ENCODE data around the gene SMAD6. TPM values are rescaled to one million over a fixed set of nuclear protein-coding genes. Genes with fewer than 3 reads are reported as not detected.

SMAD6 gene
- polyA plus RNA-seq, 1 donor from 2014 or later, result 0.16 TPM

DNA sequence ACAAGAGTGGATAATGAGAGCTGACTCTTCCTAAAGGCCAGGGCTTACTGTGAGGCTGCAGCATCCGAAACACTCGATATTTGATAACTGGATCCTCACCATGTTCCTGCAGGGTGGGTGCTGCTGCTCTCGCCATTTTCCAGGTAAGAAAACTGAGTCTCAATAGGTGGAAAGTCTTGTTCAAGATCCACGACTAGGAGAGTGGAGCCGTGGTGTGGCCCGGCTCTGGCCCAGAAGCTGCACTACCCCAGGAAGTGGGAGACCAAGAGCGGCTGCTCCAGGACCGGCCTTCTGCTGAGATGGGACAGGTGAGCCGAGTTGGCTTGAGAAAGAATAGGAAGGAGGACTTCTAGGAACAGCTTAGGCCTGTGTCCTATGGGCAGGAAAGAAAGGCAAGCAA is 121.6 kb downstream of the SMAD6 start:
- Histone ChIP-seq H3K9ac (ENCODE audit: low read length) (no peak overlapping the region), H3K4me3 (ENCODE audit: low read length) (no peak overlapping the region), H3F3A (ENCODE audit: insufficient read depth, low read length, poor library complexity, severe bottlenecking) (no peaks in the 10 kb centered on the region), H2AFZ (ENCODE audit: low read depth, low read length) (no peak overlapping the region), H3K27ac (ENCODE audit: low read length) (no peak overlapping the region), H3K79me2 (replicated peaks; ENCODE audit: insufficient read depth, low read length) (no peaks in the 10 kb centered on the region), H3K9me3 (ENCODE audit: low read length) (no peaks in the 10 kb centered on the region), H3K36me3 (ENCODE audit: insufficient read depth, low read length) (no peaks in the 10 kb centered on the region), H3K9me2 (ENCODE audit: insufficient read depth, low read length) (no peaks in the 10 kb centered on the region), H4K20me1 (ENCODE audit: insufficient read depth) (no peaks in the 10 kb centered on the region), H3K4me2 (ENCODE audit: low read length) (no peak overlapping the region), H3K27me3 (ENCODE audit: insufficient read depth, low read depth, low read length) (no peaks in the 10 kb centered on the region)
- TF ChIP-seq POLR2AphosphoS5 (IDR thresholded peaks at IDR 0.05) (no peak), TAF1 (IDR thresholded peaks at IDR 0.05; ENCODE audit: low read depth) (no peak), SMC3 (conservative IDR thresholded peaks at IDR 0.05; ENCODE audit: poor library complexity) (no peak), RAD21 (conservative IDR thresholded peaks at IDR 0.05) (no peak), EP300 (conservative IDR thresholded peaks at IDR 0.05; ENCODE audit: poor library complexity, severe bottlenecking) (no peak), EZH2 (IDR thresholded peaks at IDR 0.05; ENCODE audit: borderline replicate concordance, insufficient read depth, low read length, poor library complexity, severe bottlenecking) (no peak), MXI1 (conservative IDR thresholded peaks at IDR 0.05; ENCODE audit: poor library complexity, severe bottlenecking) (no peak)
- TF ChIP-seq, protein P1, sequence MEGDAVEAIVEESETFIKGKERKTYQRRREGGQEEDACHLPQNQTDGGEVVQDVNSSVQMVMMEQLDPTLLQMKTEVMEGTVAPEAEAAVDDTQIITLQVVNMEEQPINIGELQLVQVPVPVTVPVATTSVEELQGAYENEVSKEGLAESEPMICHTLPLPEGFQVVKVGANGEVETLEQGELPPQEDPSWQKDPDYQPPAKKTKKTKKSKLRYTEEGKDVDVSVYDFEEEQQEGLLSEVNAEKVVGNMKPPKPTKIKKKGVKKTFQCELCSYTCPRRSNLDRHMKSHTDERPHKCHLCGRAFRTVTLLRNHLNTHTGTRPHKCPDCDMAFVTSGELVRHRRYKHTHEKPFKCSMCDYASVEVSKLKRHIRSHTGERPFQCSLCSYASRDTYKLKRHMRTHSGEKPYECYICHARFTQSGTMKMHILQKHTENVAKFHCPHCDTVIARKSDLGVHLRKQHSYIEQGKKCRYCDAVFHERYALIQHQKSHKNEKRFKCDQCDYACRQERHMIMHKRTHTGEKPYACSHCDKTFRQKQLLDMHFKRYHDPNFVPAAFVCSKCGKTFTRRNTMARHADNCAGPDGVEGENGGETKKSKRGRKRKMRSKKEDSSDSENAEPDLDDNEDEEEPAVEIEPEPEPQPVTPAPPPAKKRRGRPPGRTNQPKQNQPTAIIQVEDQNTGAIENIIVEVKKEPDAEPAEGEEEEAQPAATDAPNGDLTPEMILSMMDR (IDR thresholded peaks at IDR 0.05; ENCODE audit: poor library complexity, severe bottlenecking), result no peak
- TF ChIP-seq, protein P2, sequence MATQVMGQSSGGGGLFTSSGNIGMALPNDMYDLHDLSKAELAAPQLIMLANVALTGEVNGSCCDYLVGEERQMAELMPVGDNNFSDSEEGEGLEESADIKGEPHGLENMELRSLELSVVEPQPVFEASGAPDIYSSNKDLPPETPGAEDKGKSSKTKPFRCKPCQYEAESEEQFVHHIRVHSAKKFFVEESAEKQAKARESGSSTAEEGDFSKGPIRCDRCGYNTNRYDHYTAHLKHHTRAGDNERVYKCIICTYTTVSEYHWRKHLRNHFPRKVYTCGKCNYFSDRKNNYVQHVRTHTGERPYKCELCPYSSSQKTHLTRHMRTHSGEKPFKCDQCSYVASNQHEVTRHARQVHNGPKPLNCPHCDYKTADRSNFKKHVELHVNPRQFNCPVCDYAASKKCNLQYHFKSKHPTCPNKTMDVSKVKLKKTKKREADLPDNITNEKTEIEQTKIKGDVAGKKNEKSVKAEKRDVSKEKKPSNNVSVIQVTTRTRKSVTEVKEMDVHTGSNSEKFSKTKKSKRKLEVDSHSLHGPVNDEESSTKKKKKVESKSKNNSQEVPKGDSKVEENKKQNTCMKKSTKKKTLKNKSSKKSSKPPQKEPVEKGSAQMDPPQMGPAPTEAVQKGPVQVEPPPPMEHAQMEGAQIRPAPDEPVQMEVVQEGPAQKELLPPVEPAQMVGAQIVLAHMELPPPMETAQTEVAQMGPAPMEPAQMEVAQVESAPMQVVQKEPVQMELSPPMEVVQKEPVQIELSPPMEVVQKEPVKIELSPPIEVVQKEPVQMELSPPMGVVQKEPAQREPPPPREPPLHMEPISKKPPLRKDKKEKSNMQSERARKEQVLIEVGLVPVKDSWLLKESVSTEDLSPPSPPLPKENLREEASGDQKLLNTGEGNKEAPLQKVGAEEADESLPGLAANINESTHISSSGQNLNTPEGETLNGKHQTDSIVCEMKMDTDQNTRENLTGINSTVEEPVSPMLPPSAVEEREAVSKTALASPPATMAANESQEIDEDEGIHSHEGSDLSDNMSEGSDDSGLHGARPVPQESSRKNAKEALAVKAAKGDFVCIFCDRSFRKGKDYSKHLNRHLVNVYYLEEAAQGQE (IDR thresholded peaks at IDR 0.05; ENCODE audit: borderline replicate concordance), result no peak

DNA sequence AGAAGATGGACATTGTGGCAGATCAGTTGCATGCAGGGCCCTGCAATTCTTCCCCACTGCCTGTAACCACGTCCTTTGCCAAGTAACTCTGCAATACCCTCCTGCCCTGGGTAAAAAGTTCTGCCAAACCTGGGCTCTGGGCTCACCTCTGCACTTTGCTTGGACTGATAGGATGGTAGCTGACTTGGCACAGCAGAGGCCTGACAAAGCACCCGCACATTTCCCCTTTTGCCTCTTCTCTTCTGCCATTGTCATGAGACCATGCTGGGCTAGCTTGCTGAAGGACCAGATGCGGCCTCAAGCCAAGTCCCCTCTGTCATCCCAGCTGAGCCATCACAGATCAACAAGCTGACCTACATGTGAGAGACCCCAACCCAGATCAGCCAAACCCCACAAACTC is 122.4 kb downstream of the SMAD6 start:
- no peak for TF ChIP-seq MXI1 (conservative IDR thresholded peaks at IDR 0.05; ENCODE audit: poor library complexity, severe bottlenecking)
- no peak for TF ChIP-seq POLR2AphosphoS5 (IDR thresholded peaks at IDR 0.05)
- TF ChIP-seq, protein P2 (IDR thresholded peaks at IDR 0.05; ENCODE audit: borderline replicate concordance), result no peak
- TF ChIP-seq TAF1 (IDR thresholded peaks at IDR 0.05; ENCODE audit: low read depth), result no peak
- TF ChIP-seq SMC3 (conservative IDR thresholded peaks at IDR 0.05; ENCODE audit: poor library complexity), result no peak
- TF ChIP-seq RAD21 (conservative IDR thresholded peaks at IDR 0.05), result no peak
- Histone ChIP-seq H3K79me2 (replicated peaks; ENCODE audit: insufficient read depth, low read length) (no peaks in the 10 kb centered on the region), H3K9ac (ENCODE audit: low read length) (no peak overlapping the region), H4K20me1 (ENCODE audit: insufficient read depth) (no peaks in the 10 kb centered on the region), H3K9me3 (ENCODE audit: low read length) (no peaks in the 10 kb centered on the region), H3K4me3 (ENCODE audit: low read length) (no peak overlapping the region), H3K4me2 (ENCODE audit: low read length) (no peak overlapping the region), H3K9me2 (ENCODE audit: insufficient read depth, low read length) (no peaks in the 10 kb centered on the region), H3K27ac (ENCODE audit: low read length) (no peak overlapping the region), H3K27me3 (ENCODE audit: insufficient read depth, low read depth, low read length) (no peaks in the 10 kb centered on the region), H3K36me3 (ENCODE audit: insufficient read depth, low read length) (no peaks in the 10 kb centered on the region), H3F3A (ENCODE audit: insufficient read depth, low read length, poor library complexity, severe bottlenecking) (no peaks in the 10 kb centered on the region), H2AFZ (ENCODE audit: low read depth, low read length) (no peak overlapping the region)

Measured in neural cell (in vitro differentiated cells).